HG02678 (cell line): ENCODE results near the gene RNF41.

Experiments used
- ATAC-seq: cut with Tn5 transposase; IDR thresholded peaks from one replicate; pipeline ENCODE4 v1.9.1; 2021; ENCODE audit warnings: mild to moderate bottlenecking, moderate library complexity; ENCODE audit not compliant: unreplicated experiment

RNF41 gene

DNA sequence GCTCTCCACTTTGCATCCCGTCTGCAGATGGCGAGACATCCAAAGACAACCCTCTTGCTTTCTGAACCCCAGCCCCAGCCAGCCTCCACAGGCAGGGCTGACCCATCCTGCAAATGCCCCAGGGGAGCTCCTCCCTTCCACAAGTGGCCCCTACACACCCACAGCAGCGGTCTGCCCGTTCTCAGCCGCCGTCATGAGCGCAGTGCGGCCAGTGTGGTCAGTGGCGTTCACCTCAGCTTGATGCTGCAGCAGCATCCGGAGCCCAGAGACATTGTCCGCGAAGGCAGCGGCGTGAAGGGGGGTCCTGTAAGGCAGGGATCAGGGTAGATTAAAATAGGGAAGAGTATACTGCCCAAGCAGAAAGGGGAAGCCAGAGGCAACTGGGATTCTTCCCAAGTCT, 22.8 kb upstream of the RNF41 start:
- ATAC-seq, result no peak

GRCh38 chr12:56243731-56244181, 22.0 kb upstream of the RNF41 start:
- ATAC-seq, result no peak

- no peak for ATAC-seq
Observed at GRCh38 chr12:56242986-56243385, 21.3 kb upstream of the RNF41 start.

DNA sequence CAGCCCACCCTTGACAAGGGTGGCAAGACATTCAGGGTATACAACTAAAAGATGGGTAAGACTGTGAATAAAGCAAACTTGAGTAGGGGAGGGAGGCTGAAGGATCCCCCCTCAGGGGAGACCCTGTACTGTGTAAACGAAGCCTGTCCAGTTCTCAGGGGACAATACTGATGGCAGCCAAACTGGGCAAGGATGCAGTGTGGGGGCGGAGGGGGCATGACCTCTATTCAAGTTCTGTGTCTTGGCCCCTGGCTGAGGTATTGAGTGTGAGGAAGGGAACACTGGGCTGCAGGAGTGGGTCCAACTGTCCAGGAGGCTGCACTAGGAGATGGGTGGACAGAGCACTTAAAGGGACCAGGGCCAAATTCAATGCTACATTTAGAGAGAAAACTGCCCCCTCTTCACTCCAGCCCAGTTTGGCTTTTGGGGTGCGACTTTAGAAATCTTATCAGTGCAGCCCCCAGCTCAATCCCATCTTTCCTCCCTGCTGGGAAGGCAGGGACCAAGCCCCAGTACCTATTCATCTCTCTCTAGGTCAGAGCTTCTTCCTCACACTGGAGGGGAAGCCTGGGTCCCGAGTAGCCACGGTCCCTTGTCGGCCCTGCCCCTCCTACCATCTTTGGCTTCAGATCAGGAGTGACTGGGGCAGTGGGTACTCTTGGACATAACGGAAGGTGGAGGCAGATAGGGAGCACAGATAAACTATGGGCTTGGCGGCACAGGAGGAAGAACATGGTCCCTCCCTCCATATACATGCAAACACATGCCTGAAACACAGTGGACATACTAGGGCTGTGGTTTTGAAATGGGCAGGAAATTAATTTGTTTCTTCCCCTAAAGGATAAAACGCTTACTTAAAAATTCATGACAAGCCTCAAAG, 19.9 kb upstream of the RNF41 start:
- no peak for ATAC-seq

- no peak for ATAC-seq
Observed at GRCh38 chr12:56237552-56237951, 15.8 kb upstream of the RNF41 start.

GRCh38 chr12:56236985-56237384, 15.3 kb upstream of the RNF41 start:
- ATAC-seq, result no peak

- no peak for ATAC-seq
Observed at GRCh38 chr12:56236091-56236490, 14.4 kb upstream of the RNF41 start.

DNA sequence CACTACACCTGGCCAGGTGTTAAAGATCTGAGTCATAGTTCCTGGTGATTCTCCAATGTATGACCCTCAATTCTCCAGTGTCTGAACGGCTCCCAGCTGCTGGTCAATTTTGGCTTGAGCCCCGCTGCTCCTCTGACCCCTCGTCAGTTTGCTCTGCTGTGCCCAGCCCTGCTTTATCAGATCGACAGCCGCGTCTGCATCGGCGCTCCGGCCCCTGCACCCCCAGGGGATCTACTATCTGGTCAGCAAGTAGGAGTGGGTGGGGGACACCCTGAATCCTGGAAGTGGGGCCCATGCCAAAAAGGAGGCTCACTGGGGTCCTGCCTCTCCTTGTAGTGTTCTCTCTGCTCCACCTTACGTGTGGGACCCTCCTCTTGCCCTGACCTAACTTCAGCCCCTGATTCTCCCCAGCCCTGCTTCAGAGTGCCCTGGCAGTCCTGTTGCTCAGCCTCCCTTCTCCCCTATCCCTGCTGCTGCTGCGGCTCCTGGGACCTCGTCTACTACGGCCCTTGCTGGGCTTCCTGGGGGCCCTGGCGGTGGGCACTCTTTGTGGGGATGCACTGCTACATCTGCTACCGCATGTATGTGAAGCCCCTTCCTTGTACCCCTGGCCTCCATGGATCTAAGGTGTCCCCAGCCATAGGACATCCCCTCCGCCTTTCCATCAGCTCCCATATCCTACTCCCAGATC, 13.2 kb upstream of the RNF41 start:
- no peak for ATAC-seq

- ATAC-seq, result no peak
Observed at GRCh38 chr12:56231184-56231582, 9.5 kb upstream of the RNF41 start.

- no peak for ATAC-seq
Observed at GRCh38 chr12:56230432-56231183, 8.9 kb upstream of the RNF41 start.

DNA sequence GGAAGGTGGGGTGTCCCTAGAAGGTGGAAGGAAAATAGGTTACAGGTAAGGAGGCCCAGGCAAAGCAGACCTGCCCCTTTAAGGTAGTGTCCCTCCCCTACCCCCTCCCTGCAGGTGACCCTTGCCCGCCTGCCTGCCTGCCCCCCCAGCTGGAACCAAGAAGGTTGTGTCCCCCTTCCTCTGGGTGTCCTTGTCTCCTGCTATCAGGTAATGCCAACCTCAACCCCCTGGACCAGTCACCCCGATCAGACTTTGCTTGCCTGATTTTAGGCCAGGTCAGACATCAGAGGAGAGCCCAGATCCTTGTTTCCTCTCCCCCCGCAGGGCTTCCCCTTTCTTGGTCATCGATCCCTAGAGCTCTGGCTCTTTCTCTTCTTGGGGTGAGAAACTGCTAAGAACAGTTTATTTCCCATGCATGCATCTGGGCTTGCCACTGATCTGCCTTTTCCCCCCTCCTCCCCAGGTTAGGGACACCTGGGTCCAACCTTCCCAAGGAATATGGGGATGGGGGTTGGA, 8.3 kb upstream of the RNF41 start, which contains the start of gene SLC39A5:
Gene SLC39A5 (plus strand): TSS at position 136 of the 516 bp plus-strand sequence. CDS start 1,224 bp downstream, outside the sequence.
- no peak for ATAC-seq

DNA sequence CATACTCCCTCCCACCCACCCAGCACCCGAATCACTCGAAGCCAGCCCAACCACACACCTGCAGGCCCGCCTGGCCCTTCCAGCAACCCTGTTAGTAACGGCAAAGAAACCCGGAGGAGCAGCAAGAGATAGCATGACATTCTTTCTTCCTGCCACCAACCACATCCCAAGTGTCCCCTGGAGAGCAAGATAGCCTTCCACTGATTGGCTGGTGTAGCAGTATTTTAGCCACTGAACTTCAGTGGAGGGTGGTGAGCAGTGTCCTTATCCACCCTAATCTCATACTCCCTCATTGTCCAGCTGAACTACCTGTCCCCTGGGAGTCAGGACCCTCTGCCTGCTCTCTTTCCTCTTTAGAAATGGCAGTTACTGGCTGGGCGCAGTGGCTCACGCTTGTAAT, 7.4 kb upstream of the RNF41 start:
- ATAC-seq, result no peak

GRCh38 chr12:56224954-56225353, 3.2 kb upstream of the RNF41 start:
- ATAC-seq, result no peak

DNA sequence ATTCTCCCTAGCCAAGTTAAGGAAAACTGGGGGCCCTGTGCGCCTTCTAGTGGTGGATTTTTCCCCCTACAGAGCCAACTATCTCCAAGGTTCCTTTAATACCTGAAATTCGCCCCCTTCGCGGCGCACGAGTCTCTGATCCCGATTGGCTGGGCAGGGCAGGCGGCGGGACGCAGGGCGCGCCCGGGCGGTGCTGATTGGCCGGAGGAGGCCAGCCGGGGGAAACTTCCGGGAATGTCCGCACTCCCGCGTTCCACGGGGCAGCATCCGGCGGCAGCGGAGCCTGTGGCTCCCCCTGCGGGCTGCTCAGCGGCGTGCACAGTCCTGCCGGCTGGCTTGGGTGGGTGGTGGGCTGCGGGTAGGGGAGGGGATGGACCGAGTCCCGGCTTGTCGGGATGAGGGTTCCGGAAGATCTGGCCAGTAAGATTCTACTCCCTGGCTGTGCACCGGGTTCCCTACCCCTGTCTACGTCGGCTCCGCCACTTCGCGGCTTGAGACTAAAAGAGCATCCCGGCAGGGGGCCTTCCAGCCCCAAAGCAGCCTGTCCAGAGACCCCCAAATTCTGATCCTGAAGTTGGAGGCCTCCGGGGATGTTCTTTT, 2.5 kb upstream of the RNF41 start, which contains the start of gene NABP2:
Gene NABP2 (plus strand): TSS at position 241 of the 600 bp plus-strand sequence. CDS start 515 bp downstream, outside the sequence.
- ATAC-seq, result peak; percentile 83

- ATAC-seq, result no peak
Observed at GRCh38 chr12:56223571-56224101, 1.9 kb upstream of the RNF41 start.

GRCh38 chr12:56222531-56222895, 791 bp upstream of the RNF41 start:
- ATAC-seq, result no peak

DNA sequence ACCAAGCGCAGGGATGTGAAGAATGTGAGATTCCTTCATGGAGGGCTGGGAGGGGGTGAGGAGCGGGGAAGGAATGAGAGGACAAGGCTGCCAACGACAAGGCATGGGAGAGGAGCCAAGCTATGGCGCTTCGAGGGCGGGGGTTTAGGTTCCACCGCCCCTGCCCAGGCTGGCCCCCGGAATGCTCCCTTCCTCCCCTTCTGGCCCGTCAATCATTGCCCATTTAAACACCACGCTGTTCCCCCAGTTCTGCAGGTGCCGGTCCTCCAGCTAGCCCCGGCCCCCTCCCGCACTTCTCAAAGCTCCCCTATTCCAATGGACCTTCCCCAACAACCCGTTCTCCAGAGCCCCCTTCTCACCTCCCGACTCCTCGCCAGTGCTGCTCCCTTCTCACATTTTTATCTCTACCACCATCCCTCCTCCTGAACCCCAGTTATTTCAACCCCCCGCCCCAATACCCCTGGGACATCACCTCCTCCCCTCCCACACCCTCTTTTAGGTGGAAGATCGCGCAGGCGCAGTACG, 428 bp downstream of the RNF41 start:
- peak; percentile 17 for ATAC-seq

DNA sequence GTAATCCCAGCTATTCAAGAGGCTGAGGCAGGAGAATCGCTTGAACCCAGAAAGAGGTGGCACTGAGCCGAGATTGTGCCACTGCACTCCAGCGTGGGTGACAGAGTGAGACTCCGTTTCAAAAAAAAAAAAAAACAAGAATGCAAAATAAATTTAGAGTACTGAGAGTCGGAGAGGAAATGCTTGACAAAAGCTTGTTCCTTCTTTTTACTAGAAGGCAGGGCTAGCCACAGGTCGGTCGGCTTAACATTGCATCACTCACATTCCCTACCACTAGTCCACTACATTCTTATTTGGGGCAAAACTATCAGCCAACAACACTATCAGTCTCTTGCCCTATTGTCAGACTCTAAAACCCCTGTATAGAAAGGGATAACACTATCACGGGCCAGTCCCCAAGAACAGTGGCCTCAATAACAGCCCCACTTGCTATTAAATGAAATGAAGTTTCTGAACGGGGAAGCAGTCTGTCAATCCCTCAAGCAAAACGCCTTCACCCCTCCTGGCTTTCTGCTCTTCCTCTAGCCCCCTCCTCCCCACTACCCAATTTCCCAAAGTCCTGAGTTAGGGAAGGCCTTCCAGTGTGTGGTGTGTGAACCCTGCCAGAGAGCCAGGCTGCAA, 1.0 kb downstream of the RNF41 start:
- no peak for ATAC-seq

DNA sequence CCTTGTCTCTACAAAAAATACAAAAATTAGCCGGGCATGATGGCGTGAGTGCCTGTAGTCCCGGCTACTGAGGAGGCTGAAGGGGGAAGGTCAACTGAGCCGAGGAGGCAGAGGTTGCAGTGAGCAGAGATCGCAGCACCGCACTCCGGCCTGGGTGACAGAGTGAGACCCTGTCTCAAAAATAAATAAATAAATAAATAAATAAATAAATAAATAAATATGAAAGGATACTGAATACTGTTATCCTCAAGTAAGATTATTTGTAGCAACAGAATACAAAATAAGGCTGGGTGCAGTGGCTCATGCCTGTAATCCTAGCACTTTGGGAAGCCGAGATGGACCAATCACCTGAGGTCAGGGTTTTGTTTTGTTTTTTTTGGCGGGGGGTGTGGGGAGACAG, 1.9 kb downstream of the RNF41 start:
- no peak for ATAC-seq

GRCh38 chr12:56216461-56216860, 5.3 kb downstream of the RNF41 start:
- no peak for ATAC-seq
